GM12878 (cell line): ENCODE measurements around the gene BAZ1B. TPM values are rescaled to one million over a fixed set of nuclear protein-coding genes. Genes with fewer than 3 reads are reported as not detected.
A peak's percentile ranks its signal among the peaks of the same experiment; 100 is the strongest.

Experiments
- ASH2L ChIP-seq: fragments of 300-600, 200-600 bp; sonication (generic); IDR thresholded peaks from 2 replicates; pipeline ENCODE4 v1.6.1; 2017; ENCODE audit warnings: low read depth, mild to moderate bottlenecking, borderline replicate concordance
- BMI1 ChIP-seq: fragments of 450-650 bp; IDR thresholded peaks from 2 replicates; pipeline ENCODE4 v1.6.1; 2016; ENCODE audit warnings: mild to moderate bottlenecking, moderate library complexity, borderline replicate concordance
- CREB1 ChIP-seq: IDR thresholded peaks from 2 replicates; pipeline ENCODE4 v1.6.1; 2012; ENCODE audit warnings: low read depth, mild to moderate bottlenecking, inconsistent platforms
- EED ChIP-seq: sonication (generic); IDR thresholded peaks from 2 replicates; pipeline ENCODE4 v1.6.1; 2016; ENCODE audit warnings: antibody characterized with exemption, low read depth
- EGR1 ChIP-seq, 2 experiments: IDR thresholded peaks; 1 replicate in 1 of 2; 2 replicates in 1 of 2; pipeline ENCODE4 v1.6.1; 2011 to 2012; ENCODE audit warnings: low read depth in 2 of 2, low read length in 2 of 2, borderline replicate concordance in 1 of 2, mild to moderate bottlenecking in 1 of 2, moderate library complexity in 1 of 2
- EP300 ChIP-seq, 2 experiments: fragments of 150-350 bp in 1 of 2; IDR thresholded peaks; 2 replicates each; pipeline ENCODE4 v1.6.1; 2011 to 2012; ENCODE audit warnings: low read depth in 2 of 2, low read length in 2 of 2, borderline replicate concordance in 1 of 2, improper control_type of control experiment in 1 of 2, inconsistent platforms in 1 of 2; ENCODE audit not compliant: control insufficient read depth in 1 of 2
- LARP7 ChIP-seq: fragments of 450-650 bp; IDR thresholded peaks from 2 replicates; pipeline ENCODE4 v1.6.1; 2017; ENCODE audit warnings: mild to moderate bottlenecking
- MYB ChIP-seq: fragments of 150-350 bp; IDR thresholded peaks from 2 replicates; pipeline ENCODE4 v1.6.1; 2014; ENCODE audit warnings: mild to moderate bottlenecking, low read depth, low read length, borderline replicate concordance
- PAX5 ChIP-seq: IDR thresholded peaks from 2 replicates; pipeline ENCODE4 v1.6.1; 2011; ENCODE audit warnings: low read depth, low read length, borderline replicate concordance
- PAX8 ChIP-seq: fragments of 450-650 bp; IDR thresholded peaks from 2 replicates; pipeline ENCODE4 v1.6.1; 2017; ENCODE audit warnings: mild to moderate bottlenecking, moderate library complexity
- POU2F2 ChIP-seq: IDR thresholded peaks from 3 replicates; pipeline ENCODE4 v1.6.1; 2011; ENCODE audit warnings: low read depth, mild to moderate bottlenecking, low read length, borderline replicate concordance
- RB1 ChIP-seq: fragments of 450-650 bp; formaldehyde crosslinking; IDR thresholded peaks from 2 replicates; pipeline ENCODE4 v1.6.1; 2017; ENCODE audit warnings: mild to moderate bottlenecking, borderline replicate concordance
- SMAD1 ChIP-seq: fragments of 450-650 bp; IDR thresholded peaks from 2 replicates; pipeline ENCODE4 v1.6.1; 2018; ENCODE audit warnings: mild to moderate bottlenecking, low read depth; ENCODE audit not compliant: partially characterized antibody
- SREBF1 ChIP-seq: IDR thresholded peaks from 2 replicates; pipeline ENCODE4 v1.6.1; 2012; ENCODE audit warnings: mild to moderate bottlenecking, low read length
- TCF12 ChIP-seq: IDR thresholded peaks from 2 replicates; pipeline ENCODE4 v1.6.1; 2011; ENCODE audit warnings: low read depth, mild to moderate bottlenecking, low read length
- TCF3 ChIP-seq: IDR thresholded peaks from 2 replicates; pipeline ENCODE4 v1.6.1; 2012; ENCODE audit warnings: low read depth, mild to moderate bottlenecking, low read length, borderline replicate concordance; ENCODE audit not compliant: insufficient read depth
- TCF7 ChIP-seq: IDR thresholded peaks from 2 replicates; pipeline ENCODE4 v1.6.1; 2014; ENCODE audit warnings: antibody characterized with exemption, borderline replicate concordance
- ZBED1 ChIP-seq: IDR thresholded peaks from 2 replicates; pipeline ENCODE4 v1.6.1; 2016; ENCODE audit warnings: borderline replicate concordance
- ZNF24 ChIP-seq: fragments of 450-650 bp; IDR thresholded peaks from 2 replicates; pipeline ENCODE4 v1.6.1; 2017; ENCODE audit warnings: antibody characterized with exemption, mild to moderate bottlenecking
- polyA plus RNA-seq, 11 experiments: library from polyadenylated mRNA; depleted of rRNA in 4 of 11; unstranded in 6 of 11; stranded (reverse) in 5 of 11; fragments of >200 nt; fragmentation: Nextera tagmentation in 4 of 11; fragmentation: Illumina TruSeq in 1 of 11; extraction: Ambion mirVana in 4 of 11; extraction: Trizol in 1 of 11; gene quantifications; 1 replicate in 1 of 11; 2 replicates in 10 of 11; pipeline versions ENCODE4 v1.2.1 to v1.2.3, GENCODE V29; 2011 to 2016; ENCODE audit warnings: inconsistent platforms in 2 of 11, missing spikeins in 2 of 11, low read depth in 1 of 11
- total RNA-seq, 4 experiments: library from RNA; depleted of rRNA in 3 of 4; stranded (reverse); fragments of >200 nt in 3 of 4; fragmentation: Illumina TruSeq in 1 of 4; extraction: Trizol in 1 of 4; gene quantifications; 2 replicates each; pipeline versions ENCODE4 v1.2.1 to v1.2.3, GENCODE V29; 2013 to 2021
- TF ChIP-seq, protein P1 (sequence below): fragments of 450-650 bp; IDR thresholded peaks from 2 replicates; pipeline ENCODE4 v1.6.1; 2017; ENCODE audit warnings: mild to moderate bottlenecking, moderate library complexity
- TF ChIP-seq, protein P2 (sequence below): fragments of 450-650 bp; IDR thresholded peaks from 2 replicates; pipeline ENCODE4 v1.6.1; 2017; ENCODE audit warnings: low read depth, mild to moderate bottlenecking, moderate library complexity
- TF ChIP-seq, protein P3 (sequence below): IDR thresholded peaks from 2 replicates; pipeline ENCODE4 v1.6.1; 2011; ENCODE audit warnings: borderline replicate concordance, low read depth, mild to moderate bottlenecking, moderate library complexity, mixed read lengths, low read length; ENCODE audit not compliant: insufficient read depth; ENCODE audit errors: extremely low read length

Gene BAZ1B
- total and polyA plus RNA-seq, 10 of the 15 experiments (the other 5 are each of a cell fraction or from before 2014, with no cell fraction given): 14.0 to 77.4 (median 36.2) TPM

DNA sequence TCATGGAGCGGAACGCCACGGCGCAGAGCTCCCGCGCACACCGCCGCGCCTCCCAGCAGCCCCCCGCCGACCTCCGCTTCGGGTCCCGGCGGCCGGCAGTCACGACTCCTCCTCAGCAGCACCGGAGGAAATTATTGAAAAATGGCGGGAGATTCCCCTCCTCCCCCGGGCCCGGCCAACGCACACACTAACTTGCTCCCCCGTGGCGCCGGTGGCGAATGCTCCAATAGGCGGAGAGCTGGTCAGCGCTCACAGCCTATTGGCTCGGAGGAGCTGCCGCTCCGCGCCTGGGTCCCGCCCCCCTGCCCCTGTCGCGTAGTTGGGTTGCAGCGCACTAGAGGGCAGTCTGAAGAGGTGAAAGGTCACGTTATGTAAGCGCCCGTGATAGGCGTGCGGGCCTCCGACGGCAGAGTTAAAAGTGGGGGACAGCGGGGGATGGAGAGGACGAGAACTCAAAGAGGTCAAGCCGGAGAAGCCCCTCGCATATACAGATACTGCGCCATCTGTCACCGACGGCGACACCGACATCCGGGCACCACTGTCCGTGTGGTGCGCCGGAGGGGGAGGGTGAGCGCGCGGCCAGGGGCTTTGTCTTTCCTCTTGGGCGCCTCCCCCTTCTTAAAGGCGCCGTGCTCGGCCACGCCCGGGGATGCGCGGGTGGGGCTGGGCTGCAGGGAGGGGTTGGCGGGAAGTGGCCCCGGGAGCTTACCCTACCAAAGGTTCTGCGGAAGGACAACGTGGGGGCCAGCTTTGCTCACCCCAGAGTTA, at the start of gene BAZ1B (continued):
- TF ChIP-seq EP300 (IDR thresholded peaks at IDR 0.05; ENCODE audit: borderline replicate concordance in 1 of 2, control insufficient read depth in 1 of 2, low read depth in 2 of 2, low read length in 2 of 2): no peak
- TF ChIP-seq PAX8: no peak
- peak; percentile 59; the same call in 1 of the 3 replicates for TF ChIP-seq POU2F2
- peak; percentile 57; the same call in 1 of the 2 replicates for TF ChIP-seq TCF12
- no peak; the same call in none of the 2 replicates for TF ChIP-seq TCF3
- TF ChIP-seq, protein P1, sequence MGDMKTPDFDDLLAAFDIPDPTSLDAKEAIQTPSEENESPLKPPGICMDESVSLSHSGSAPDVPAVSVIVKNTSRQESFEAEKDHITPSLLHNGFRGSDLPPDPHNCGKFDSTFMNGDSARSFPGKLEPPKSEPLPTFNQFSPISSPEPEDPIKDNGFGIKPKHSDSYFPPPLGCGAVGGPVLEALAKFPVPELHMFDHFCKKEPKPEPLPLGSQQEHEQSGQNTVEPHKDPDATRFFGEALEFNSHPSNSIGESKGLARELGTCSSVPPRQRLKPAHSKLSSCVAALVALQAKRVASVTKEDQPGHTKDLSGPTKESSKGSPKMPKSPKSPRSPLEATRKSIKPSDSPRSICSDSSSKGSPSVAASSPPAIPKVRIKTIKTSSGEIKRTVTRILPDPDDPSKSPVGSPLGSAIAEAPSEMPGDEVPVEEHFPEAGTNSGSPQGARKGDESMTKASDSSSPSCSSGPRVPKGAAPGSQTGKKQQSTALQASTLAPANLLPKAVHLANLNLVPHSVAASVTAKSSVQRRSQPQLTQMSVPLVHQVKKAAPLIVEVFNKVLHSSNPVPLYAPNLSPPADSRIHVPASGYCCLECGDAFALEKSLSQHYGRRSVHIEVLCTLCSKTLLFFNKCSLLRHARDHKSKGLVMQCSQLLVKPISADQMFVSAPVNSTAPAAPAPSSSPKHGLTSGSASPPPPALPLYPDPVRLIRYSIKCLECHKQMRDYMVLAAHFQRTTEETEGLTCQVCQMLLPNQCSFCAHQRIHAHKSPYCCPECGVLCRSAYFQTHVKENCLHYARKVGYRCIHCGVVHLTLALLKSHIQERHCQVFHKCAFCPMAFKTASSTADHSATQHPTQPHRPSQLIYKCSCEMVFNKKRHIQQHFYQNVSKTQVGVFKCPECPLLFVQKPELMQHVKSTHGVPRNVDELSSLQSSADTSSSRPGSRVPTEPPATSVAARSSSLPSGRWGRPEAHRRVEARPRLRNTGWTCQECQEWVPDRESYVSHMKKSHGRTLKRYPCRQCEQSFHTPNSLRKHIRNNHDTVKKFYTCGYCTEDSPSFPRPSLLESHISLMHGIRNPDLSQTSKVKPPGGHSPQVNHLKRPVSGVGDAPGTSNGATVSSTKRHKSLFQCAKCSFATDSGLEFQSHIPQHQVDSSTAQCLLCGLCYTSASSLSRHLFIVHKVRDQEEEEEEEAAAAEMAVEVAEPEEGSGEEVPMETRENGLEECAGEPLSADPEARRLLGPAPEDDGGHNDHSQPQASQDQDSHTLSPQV: no peak
- no peak for TF ChIP-seq EED
- no peak for TF ChIP-seq TCF7
- peak; percentile 76 for TF ChIP-seq SMAD1
- TF ChIP-seq LARP7: peak; percentile 21; the same call in 1 of the 2 replicates
- TF ChIP-seq ZBED1: peak; percentile 60; the same call in 1 of the 2 replicates
- peak; percentile 65; the same call in 1 of the 2 replicates for TF ChIP-seq PAX5
- TF ChIP-seq, protein P2, sequence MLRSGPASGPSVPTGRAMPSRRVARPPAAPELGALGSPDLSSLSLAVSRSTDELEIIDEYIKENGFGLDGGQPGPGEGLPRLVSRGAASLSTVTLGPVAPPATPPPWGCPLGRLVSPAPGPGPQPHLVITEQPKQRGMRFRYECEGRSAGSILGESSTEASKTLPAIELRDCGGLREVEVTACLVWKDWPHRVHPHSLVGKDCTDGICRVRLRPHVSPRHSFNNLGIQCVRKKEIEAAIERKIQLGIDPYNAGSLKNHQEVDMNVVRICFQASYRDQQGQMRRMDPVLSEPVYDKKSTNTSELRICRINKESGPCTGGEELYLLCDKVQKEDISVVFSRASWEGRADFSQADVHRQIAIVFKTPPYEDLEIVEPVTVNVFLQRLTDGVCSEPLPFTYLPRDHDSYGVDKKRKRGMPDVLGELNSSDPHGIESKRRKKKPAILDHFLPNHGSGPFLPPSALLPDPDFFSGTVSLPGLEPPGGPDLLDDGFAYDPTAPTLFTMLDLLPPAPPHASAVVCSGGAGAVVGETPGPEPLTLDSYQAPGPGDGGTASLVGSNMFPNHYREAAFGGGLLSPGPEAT: peak; percentile 89; the same call in 1 of the 2 replicates
- no peak for TF ChIP-seq ASH2L
- TF ChIP-seq, protein P3, sequence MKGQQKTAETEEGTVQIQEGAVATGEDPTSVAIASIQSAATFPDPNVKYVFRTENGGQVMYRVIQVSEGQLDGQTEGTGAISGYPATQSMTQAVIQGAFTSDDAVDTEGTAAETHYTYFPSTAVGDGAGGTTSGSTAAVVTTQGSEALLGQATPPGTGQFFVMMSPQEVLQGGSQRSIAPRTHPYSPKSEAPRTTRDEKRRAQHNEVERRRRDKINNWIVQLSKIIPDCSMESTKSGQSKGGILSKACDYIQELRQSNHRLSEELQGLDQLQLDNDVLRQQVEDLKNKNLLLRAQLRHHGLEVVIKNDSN: no peak
- peak; percentile 33 for TF ChIP-seq SREBF1
- TF ChIP-seq CREB1: peak; percentile 80
- peak; percentile 99 for TF ChIP-seq RB1
- TF ChIP-seq BMI1: no peak
- peak in 1 of 2 experiments; percentile 34; a peak in 2 of 3 replicates for TF ChIP-seq EGR1 (IDR thresholded peaks at IDR 0.05; ENCODE audit: borderline replicate concordance in 1 of 2, low read depth in 2 of 2, low read length in 2 of 2)
- TF ChIP-seq MYB: no peak
- TF ChIP-seq ZNF24: 0 out of 2 replicates have a peak, but pooled peaks have one; percentile 12
